Muscle of back (tissue), 13 donors: ENCODE data around the gene ZNF451. TPM values are rescaled to one million over a fixed set of nuclear protein-coding genes. Genes with fewer than 3 reads are reported as not detected.
A peak's percentile ranks its signal among the peaks of the same experiment; 100 is the strongest.
"Not testable (repeated sequence)": the region's sequence is repeated elsewhere in the genome, so short reads cannot be mapped to it uniquely, and the experiment has no call there.

Experiments used
- DNase-seq, 3 donors: peaks; one replicate each; pipeline versions ENCODE4 v3.0.0 to v3.0.0-alpha.2; 2013
- long read RNA-seq, 9 donors: transcript quantifications; one replicate each; lab custom pipeline, GENCODE V29; 2026
- polyA plus RNA-seq, 10 donors: library from polyadenylated mRNA; unstranded; fragments of 120-200 nt; gene quantifications; one replicate each; pipeline ENCODE4 v1.2.1, GENCODE V29; 2013; ENCODE audit not compliant: insufficient read length in 10 of 10

The ZNF451 gene, protein sequence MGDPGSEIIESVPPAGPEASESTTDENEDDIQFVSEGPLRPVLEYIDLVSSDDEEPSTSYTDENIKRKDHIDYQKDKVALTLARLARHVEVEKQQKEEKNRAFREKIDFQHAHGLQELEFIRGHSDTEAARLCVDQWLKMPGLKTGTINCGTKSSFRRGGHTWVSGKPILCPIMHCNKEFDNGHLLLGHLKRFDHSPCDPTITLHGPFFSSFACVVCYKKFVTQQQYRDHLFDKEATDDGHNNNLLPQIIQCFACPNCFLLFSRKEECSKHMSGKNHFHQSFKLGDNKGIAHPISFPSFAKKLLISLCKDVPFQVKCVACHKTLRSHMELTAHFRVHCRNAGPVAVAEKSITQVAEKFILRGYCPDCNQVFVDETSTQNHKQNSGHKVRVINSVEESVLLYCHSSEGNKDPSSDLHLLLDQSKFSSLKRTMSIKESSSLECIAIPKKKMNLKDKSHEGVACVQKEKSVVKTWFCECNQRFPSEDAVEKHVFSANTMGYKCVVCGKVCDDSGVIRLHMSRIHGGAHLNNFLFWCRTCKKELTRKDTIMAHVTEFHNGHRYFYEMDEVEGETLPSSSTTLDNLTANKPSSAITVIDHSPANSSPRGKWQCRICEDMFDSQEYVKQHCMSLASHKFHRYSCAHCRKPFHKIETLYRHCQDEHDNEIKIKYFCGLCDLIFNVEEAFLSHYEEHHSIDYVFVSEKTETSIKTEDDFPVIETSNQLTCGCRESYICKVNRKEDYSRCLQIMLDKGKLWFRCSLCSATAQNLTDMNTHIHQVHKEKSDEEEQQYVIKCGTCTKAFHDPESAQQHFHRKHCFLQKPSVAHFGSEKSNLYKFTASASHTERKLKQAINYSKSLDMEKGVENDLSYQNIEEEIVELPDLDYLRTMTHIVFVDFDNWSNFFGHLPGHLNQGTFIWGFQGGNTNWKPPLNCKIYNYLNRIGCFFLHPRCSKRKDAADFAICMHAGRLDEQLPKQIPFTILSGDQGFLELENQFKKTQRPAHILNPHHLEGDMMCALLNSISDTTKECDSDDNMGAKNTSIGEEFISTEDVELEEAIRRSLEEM
- 10 to 100 TPM; 17.4 to 32.0 (median 24.9) TPM for polyA plus RNA-seq
- long read RNA-seq, donor 1, full-length matches to known transcripts: 3 of 3 reads
- long read RNA-seq, donor 1, partial matches to known transcripts: 0 of 3 reads
- long read RNA-seq, donor 1, other reads (novel, unspliced or antisense): 0 of 3 reads
- long read RNA-seq, donor 2, full-length matches to known transcripts: 1 of 1 reads
- long read RNA-seq, donor 2, partial matches to known transcripts: 0 of 1 reads
- long read RNA-seq, donor 2, other reads (novel, unspliced or antisense): 0 of 1 reads
- long read RNA-seq, donor 3: 0 reads
- long read RNA-seq, donor 4, partial matches to known transcripts: 0 of 2 reads
- long read RNA-seq, donor 4, other reads (novel, unspliced or antisense): 0 of 2 reads
- long read RNA-seq, donor 5, full-length matches to known transcripts: 3 of 8 reads
- long read RNA-seq, donor 5, partial matches to known transcripts: 5 of 8 reads
- long read RNA-seq, donor 5, other reads (novel, unspliced or antisense): 0 of 8 reads
- long read RNA-seq, donor 6, full-length matches to known transcripts: 4 of 4 reads
- long read RNA-seq, donor 6, partial matches to known transcripts: 0 of 4 reads
- long read RNA-seq, donor 6, other reads (novel, unspliced or antisense): 0 of 4 reads
- long read RNA-seq, donor 7, full-length matches to known transcripts: 2 of 2 reads
- long read RNA-seq, donor 7, partial matches to known transcripts: 0 of 2 reads
- long read RNA-seq, donor 7, other reads (novel, unspliced or antisense): 0 of 2 reads
- long read RNA-seq, donor 8, partial matches to known transcripts: 0 of 2 reads
- long read RNA-seq, donor 8, other reads (novel, unspliced or antisense): 0 of 2 reads
- long read RNA-seq, donor 9: 0 reads

GRCh38 chr6:57089687-57090457 lies at the start of gene ZNF451:
Gene ZNF451, plus strand, starts transcription at chr6:57090188. Its CDS starts 66 bp downstream, at chr6:57090254.
- DNase-seq: peak; percentile 98 to 99 (median 98)

- not testable (repeated sequence) for DNase-seq
Observed at GRCh38 chr6:57044061-57044460, 45.9 kb upstream of the ZNF451 start.

DNA sequence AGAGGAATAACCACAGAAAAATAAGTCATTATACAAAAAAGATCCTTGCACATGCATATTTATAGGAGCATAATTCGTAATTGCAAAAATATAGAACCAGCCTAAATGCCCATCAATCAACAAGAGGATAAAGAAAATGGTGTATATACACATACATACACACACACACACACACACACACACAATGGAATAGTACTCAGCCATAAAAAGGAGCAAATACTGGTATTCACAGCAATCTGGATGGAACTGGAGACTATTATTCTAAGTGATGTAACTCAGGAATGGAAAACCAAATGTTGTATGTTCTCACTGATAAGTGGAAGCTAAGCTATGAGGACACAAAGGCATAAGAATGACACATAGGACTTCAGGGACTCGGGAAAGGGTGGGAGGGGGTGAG lies 45.4 kb upstream of the ZNF451 start:
- DNase-seq: no peak

- peak; percentile 91 to 97 (median 92) for DNase-seq
Observed at GRCh38 chr6:57046332-57047256, 43.4 kb upstream of the ZNF451 start, which contains the start of gene KIAA1586. Gene KIAA1586, plus strand, starts transcription at chr6:57046693. Its CDS starts 63 bp downstream, at chr6:57046756.

DNA sequence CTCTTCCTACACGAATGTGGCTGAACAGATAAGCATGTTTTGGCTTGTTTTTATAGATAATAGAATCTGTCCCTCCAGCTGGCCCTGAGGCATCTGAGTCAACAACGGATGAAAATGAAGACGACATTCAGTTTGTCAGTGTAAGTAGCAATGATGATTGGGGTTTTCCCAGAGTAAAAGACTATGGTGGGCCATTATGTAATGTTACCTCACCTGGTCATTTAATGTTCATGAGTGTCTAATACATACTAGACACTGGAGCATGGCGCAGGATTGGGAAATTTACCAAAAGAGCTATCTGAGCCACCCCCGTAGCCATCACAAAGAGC lies 42.8 kb upstream of the ZNF451 start:
- DNase-seq: not testable (repeated sequence)

- not testable (repeated sequence) for DNase-seq
Observed at GRCh38 chr6:57047859-57048258, 42.1 kb upstream of the ZNF451 start.

- no peak for DNase-seq
Observed at GRCh38 chr6:57048577-57048976, 41.4 kb upstream of the ZNF451 start.

GRCh38 chr6:57063847-57064246 lies 26.1 kb upstream of the ZNF451 start:
- no peak for DNase-seq

DNA sequence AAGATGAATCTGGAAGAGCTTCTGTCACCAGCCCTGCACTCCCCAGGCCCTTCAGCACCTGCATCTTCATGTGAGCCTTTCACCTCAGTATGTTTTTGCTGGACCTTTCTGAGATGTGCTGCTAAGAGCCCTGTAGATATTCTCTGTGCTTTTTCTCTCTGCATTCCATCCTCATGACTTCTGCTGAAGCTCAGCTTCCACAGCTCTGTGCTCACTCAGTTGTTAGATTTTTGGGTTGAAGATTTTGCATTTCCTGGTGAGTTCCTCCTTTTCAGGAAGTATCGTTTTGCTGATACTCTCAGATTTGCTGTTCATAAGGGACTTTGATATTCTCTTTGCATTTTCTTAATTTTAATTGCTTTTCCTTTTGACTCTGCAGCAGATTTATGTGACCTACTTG lies 25.2 kb upstream of the ZNF451 start:
- peak in 1 of 3 donors; percentile 18 for DNase-seq

DNA sequence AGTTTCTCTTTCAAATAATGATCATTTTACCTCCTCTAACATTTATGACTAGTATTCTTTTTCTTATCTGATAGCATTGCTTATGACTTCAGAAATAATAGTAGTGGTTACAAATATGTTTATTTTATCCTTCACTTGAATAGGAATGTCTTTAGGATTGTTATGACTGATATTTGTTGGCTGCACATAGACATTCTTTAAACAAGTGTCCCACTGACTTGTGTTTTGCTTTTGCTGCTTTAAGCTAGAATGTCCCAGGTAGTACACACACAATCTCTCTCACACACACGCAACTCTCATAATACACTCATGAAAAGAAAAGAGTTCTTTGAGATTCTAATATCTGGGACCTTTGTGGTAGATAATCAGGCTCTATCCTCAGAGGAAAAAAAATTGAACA lies 21.9 kb upstream of the ZNF451 start:
- DNase-seq: no peak

DNA sequence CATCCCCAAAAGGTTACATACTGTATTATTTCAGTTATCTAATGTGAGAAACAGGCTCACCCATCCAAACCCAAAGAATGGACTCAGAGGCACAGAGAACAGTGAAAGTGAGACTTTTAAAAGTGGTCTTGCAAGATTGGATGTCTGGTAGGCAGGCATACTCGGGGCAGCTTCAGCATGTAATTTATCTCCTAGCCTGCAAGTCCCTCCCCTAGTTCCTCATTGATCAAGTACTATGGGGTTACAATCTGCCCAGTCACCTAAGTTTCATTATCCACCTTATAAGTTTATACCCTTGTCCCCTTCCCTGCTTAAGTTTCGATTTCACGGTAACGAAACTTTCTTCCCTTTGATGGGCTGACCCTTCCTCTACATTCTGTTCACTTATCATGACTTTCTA lies 20.8 kb upstream of the ZNF451 start:
- no peak for DNase-seq

DNA sequence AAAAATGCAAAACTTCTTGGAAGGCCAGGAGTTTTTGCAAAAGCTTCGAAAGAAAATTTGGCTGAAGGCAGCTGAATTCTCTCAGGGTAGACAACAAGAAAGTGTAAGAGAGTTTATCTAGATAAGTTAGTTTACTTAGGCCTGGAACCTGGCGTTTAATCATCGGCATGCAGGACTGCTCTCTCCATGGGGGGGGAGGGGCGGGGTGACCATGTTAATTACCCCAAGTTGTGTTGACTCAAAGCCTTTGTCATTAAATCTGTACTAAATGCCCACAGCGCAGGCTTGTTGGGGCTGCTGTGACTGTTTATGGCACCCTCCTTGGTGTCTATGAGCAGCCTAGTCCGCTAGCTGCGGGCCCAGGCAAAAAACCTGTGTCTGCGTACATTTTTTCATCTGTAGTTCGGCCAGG lies 20.1 kb upstream of the ZNF451 start:
- no peak for DNase-seq

DNA sequence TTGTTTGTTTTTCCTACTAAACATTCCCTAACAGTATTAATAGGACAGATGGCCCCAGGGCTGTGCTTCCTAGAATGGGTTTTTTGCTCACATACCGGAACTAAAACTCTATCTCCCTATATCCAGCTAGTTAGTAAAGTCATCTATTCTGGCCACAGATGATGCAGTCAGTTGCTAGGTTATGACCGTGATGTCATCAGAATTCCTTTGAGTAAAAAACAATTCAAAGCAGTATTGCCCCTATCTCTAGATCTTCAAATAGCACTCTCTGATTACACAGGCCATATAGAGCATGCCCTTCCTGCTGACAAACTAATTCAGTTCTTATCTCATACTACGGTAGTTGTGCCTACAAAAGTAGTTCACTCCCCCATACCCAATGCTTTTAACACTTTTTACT lies 17.9 kb upstream of the ZNF451 start:
- no peak for DNase-seq

GRCh38 chr6:57074383-57074782 lies 15.6 kb upstream of the ZNF451 start:
- DNase-seq: no peak

DNA sequence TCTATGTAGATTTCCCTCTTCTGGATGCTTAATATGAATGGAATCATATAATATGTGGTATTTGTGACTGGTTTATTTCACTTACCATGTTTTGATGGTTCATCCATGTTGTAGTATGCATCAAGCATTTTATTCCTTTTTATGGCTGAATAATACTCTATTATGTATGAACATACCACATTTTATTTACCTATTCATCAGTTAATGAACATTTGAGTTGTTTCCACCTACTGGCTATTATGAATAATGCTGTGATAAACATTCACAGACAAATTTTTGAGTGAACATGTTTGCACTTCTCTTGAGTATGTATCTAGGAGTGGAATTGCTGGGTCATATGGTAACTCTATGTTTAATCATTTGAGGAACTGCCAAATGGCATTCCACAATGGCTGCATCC lies 14.9 kb upstream of the ZNF451 start:
- no peak for DNase-seq

DNA sequence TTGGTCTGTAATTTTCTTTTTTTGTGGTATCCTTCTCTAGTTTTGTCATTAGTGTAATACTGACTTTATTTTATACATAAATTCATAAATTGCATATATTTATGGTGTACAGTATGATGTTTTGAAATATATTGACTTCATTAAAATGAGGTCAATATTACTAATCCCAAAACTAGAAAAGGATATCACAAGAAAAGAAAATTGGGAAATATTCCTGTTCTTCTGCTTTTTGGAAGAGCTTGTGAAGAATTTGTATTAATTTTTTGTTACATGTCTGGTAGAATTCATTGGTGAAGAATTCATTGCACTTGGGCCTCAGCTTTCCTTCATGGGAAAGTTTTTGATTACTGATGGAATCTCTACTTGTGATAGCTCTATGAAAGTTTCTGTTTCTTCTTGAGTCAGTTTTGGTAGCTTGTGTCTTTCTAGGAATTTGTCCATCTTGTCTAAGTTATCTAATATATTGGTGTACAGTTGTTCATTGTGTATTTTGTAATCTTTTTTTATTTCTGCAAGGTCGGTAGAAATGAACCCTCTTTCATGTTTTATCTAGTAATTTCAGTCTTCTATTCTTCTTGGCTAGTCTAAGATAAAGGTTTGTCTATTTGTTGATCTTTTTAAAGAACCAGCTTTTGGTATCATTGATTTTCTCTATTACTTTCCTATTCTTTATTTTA lies 11.3 kb upstream of the ZNF451 start:
- DNase-seq: no peak

DNA sequence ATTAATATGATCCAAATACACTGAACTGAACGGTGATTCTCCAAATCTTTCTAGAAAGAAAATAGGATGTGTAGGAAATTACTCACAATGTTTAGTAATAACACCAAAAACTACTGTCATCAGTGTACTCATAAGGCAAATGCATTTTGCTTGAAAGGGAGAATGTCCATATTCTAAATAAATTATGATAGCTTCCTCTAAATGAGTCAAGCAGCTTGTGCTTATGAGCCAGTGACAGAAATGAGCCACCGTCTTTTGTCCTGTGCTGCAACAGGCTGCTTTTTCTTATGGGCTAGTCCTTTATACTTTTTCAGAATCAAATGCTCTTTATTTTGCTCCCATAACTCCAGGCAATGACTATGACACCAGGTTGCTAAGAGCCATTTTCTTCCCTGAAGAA lies 4.5 kb upstream of the ZNF451 start:
- no peak for DNase-seq

DNA sequence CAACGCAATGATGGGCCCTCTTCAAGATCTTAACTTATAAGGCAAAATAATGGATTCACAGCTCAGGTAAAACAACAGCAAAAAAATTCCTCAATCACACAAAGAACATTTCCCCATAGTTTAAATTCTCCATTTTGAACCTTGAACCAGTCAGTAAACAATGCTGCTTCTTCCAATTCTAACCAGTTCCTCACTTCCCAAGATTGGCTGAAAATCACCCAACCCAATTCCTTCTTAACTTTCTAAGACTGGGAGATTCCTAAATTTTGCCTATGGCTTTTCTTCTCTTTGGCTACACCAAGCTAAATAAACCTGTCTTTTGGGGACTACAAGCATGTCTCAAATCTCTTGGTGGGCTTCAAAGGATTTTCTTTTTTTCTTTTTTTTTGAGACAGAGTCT lies 3.1 kb upstream of the ZNF451 start:
- no peak for DNase-seq
